LNCAP (cell line): ENCODE results near the gene WNT6.

ENCODE experiments used
- CTCF ChIP-seq: fragments of 450-650 bp; IDR thresholded peaks from 2 replicates; pipeline ENCODE4 v1.5.1; 2017; ENCODE audit warnings: mild to moderate bottlenecking

WNT6 gene

DNA sequence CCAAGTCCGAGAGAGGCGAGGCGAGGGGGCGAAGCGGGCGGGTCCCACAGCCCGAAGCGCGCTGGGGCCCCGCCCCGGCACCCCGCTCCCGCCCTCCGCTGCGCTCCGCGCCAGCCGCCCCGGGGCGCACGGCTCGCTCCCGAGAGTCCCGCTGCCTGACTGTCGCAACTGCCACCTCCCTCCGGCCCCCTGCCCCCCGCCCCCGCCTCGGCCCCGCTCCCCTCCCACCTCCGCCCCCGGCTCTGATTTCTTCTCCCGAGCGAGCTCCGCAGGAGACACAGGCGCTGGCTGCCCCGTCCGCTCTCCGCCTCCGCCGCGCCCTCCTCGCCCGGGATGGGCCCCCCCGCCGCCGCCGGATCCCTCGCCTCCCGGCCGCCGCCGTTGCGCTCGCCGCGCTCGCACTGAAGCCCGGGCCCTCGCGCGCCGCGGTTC, at the start of gene WNT6:
WNT6 (plus strand) TSS at position 250 of the 432 bp plus-strand sequence. CDS start 233 bp downstream, outside the sequence.
- no peak for TF ChIP-seq CTCF

- no peak for TF ChIP-seq CTCF
These were observed 49.3 kb upstream of the WNT6 start for GRCh38 chr2:218810256-218810655.

DNA sequence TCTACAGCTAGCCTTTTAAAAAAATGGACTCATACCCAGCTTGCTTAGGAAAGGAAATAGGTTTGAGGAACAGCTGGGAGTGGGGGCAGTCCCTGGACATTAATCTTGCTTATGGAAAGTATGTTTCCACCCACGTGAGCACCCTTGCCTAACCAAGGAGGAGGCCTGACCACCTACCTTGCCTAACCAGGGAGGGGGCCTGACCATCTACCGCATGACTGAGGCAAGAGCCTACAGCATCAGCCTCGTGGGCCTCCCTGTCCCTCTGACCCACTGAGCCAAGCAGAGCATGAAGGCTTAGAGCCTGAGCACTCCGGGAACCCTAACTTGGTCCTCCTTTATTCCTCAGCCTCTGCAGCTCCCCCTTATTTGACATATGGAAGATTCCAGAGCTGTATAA, 48.2 kb upstream of the WNT6 start:
- TF ChIP-seq CTCF, result no peak

DNA sequence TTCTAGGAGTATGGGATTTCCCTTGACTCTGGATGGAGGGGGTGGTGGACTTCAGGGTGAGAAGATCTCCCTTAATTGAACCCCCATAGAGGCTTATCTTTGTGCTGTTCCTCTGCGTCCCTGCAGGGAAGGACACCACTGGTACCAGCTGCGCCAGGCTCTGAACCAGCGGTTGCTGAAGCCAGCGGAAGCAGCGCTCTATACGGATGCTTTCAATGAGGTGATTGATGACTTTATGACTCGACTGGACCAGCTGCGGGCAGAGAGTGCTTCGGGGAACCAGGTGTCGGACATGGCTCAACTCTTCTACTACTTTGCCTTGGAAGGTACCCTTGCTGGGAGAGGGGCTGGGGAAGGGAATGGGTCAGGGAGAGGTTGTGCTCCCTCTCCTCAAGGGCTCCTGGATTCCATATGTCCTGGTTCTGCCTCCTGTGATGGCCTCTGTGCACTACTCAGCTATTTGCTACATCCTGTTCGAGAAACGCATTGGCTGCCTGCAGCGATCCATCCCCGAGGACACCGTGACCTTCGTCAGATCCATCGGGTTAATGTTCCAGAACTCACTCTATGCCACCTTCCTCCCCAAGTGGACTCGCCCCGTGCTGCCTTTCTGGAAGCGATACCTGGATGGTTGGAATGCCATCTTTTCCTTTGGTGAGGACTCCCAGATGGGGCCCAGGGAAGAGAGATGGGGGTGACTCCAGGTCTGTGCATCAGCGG, 47.3 kb upstream of the WNT6 start:
- TF ChIP-seq CTCF, result no peak

DNA sequence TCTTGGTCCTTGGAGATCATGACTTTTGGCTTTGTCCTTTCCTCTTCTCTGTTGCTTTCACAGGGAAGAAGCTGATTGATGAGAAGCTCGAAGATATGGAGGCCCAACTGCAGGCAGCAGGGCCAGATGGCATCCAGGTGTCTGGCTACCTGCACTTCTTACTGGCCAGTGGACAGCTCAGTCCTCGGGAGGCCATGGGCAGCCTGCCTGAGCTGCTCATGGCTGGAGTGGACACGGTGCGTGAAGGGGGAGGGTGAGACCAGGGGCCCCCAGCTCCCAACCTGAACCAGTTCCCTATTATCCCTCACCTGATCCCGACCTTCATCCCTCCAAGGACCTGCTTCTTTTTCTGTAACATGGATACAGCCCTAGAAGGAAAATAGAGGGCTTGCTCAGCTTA, 46.7 kb upstream of the WNT6 start:
- no peak for TF ChIP-seq CTCF

GRCh38 chr2:218813771-218814460, 45.7 kb upstream of the WNT6 start:
- no peak for TF ChIP-seq CTCF

DNA sequence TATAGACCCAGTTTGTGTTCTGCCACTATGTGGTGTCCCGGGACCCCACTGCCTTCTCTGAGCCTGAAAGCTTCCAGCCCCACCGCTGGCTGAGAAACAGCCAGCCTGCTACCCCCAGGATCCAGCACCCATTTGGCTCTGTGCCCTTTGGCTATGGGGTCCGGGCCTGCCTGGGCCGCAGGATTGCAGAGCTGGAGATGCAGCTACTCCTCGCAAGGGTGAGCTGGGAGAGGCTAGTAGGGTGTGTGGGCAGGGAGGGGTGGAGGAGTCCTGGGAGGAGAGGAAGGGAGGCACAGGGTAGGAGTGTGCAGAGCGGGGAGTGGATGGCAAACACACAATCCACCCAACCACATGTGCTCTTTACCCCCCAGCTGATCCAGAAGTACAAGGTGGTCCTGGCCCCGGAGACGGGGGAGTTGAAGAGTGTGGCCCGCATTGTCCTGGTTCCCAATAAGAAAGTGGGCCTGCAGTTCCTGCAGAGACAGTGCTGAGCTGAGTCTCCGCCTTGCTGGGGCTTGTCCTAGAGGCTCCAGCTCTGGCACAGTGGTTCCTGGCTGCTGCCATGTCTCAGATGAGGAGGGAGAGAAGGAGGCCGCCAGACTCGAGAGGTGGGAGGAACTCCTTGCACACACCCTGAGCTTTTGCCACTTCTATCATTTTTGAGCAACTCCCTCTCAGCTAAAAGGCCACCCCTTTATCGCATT, 44.9 kb upstream of the WNT6 start:
- no peak for TF ChIP-seq CTCF
